SIG-M5 treated with dmso at 0.1 percent for 504 hours (cell line): ENCODE data around the gene IPO11.

Source experiments
- DNase-seq: peaks from one replicate; lab custom pipeline; 2025; ENCODE audit not compliant: unreplicated experiment; lab: John Stamatoyannopoulos, UW

Gene IPO11

DNA sequence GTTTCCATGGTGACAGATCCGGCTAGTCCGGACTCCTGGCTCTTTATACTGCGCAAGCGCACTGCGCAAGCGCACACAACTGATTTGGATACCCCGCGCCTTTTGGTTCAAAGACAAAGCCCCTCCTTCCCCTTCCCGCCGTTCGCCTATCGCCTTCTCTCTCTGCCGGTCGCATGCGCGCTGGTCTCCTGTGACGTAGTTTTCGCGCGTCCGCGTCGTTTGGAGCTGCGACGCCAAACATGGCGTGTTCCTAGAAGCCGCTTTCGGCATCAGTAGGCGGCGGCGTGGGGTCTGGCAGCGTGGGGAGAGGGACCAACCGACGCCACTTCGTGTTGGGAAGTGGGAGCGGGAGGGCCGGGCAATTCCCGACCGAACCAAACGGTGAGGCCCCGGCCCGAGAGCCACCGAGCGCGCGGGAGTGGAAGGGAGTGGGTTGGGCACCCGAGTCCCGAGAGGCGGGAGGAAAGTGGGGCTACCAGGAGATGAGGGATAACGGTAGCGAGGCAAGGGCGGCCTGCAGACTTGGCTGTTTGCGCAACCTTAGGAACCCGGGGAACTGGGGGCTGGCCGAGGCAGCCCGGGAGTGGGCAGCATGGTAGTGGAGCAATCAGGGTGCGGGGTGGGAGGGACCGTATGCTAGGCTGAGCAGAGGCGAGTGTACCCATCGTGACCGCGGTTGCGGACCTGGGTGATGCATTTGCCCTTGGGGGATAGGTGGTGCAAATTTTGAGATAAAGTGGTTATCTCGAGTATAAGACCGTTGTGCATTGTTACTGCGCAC, at the start of gene IPO11:
Gene IPO11 (plus strand): TSS at position 215 of the 781 bp plus-strand sequence. CDS start 24,517 bp downstream, outside the sequence.
- DNase-seq, result peak; percentile 99

- no peak for DNase-seq
Observed at GRCh38 chr5:62369039-62369438, 43.5 kb upstream of the IPO11 start.

DNA sequence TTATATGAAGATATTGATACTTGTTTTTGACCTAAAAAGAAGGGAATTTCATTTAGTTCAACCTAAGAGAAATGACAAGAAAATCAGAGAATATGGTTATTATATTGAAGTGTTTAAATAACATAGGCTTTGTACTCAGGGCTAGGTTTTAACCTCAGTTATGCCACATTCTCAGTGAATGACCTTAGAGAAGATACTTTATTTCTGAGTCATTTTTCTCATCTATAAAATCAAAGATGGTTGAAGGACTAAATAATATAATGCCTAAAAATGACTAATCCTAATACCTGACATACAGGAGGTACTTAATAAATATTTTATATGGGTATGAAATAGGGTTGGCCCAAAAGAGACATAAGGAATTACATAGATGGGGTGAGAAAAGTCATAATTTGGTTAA, 41.2 kb upstream of the IPO11 start:
- no peak for DNase-seq

GRCh38 chr5:62372600-62372999, 40.0 kb upstream of the IPO11 start:
- no peak for DNase-seq

GRCh38 chr5:62373382-62373781, 39.2 kb upstream of the IPO11 start:
- DNase-seq, result no peak

DNA sequence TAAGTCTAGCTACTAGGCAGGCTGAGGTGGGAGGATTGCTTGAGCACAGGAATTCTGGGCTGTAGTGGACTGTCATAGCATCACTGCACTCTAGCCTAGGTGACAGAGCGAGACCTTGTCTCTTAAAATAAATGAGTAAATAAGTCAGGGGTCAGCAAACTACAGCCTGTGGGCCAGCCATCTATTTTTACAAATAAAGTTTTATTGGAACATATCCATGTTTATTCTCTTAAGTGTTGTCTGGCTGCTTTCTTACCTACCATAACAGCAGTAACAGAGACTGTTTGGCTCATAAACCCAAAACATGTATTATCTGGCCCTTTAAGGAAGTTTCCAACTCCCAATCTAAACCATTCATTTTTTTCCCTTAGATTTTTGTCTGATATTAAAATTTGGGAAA, 38.5 kb upstream of the IPO11 start:
- DNase-seq, result no peak

GRCh38 chr5:62375627-62376026, 36.9 kb upstream of the IPO11 start:
- DNase-seq, result no peak

GRCh38 chr5:62376064-62376463, 36.5 kb upstream of the IPO11 start:
- no peak for DNase-seq

DNA sequence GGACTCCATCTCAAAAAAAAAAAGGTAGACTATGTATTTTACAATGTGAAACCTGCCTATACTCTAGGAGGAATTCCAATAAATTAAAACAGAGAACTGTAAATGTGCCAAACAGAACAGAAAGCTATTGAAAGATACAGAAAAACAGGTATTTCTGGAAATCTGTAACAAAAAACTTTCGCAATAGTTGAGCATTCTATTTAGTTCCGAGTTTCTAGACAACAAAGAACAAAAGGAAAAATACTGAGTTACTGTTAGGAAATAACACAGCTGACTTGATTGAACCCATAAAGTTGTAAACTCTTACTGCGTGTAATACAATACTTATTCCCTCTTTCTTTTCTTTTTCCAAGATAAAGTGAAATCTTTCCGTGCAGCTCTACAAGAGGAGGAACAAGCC, 27.4 kb upstream of the IPO11 start:
- DNase-seq, result no peak

DNA sequence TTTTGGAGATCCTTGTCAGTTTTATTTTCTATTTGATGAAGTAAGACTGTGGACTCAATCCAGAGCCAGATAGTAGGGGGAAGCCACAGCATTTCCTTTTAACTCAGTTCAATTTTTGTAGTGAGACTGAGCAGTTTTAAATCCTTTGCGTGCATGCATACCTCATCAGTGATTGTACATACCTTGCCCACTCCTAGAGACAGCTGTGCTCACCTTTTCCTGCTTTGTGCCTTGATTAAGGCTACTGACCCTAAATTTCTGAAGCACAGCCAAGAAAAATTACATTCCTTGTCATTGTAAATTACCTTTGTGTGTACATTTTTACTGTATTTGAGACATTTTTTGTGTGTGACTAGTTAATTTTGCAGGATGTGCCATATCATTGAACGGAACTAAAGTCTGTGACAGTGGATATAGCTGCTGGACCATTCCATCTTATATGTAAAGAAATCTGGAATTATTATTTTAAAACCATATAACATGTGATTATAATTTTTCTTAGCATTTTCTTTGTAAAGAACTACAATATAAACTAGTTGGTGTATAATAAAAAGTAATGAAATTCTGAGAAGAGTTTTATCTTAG, 26.7 kb upstream of the IPO11 start:
- DNase-seq, result no peak

DNA sequence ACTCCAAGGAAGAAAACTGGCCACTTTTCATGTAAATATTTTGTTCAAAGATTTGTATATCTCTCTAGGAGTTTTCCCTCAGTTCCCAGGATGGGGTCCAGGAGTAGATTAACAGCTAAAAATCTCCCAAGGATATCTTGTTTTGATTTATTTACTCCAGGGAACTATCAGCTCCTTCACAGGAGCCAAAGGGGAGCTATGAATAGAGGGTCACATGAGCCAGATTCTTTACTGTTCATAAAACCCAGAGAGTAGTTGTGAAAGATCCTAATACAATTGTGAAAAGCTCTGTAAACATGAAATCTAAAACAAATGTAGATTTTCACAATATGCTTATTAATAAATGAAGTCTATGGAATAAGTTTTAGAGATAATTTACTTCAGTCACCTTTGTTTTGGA, 25.7 kb upstream of the IPO11 start:
- DNase-seq, result no peak

GRCh38 chr5:62395210-62395950, 17.2 kb upstream of the IPO11 start:
- no peak for DNase-seq

DNA sequence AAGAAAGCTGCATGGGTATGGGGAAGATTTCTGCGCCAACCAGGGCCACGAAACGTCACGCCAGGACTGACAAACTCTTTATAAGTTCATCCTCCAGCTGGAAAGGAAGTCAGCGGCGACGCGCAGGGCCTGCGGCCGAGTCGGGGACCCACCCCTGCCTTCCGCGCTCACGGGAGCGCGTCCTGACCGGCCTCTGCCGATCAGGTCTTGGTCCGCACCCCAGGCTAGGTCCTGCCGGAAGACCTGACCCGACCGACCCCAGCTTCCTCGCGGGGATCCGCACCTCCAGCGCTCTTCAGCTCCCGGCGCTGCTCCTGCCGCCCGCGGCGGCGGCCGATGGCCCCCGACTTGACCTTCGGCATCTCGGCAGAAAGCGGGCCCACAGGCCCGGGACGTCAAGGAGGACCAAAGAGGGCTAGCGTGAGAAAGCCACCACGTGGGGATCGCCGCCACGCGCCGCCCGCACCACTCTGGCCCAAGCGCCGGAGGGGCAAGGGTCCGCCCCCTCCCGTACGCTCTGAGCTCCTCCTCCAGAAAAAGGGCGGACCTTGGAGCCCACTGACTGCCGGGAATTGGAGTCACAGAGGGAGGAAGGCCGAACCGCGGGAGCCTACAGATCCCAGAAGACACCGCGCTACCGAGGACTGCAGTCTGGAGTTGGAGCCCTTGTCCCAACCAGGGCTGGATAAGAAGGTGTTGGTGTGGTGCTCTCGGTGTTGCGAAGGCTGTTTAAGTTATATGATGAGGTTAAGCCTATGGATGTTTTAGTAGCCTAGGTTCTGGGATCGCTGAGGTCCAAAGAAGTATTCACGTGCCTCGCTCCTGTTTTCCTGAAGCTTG, 8.9 kb upstream of the IPO11 start, which contains the start of gene DIMT1:
Gene DIMT1 (minus strand): TSS at position 495 of the 840 bp plus-strand sequence. CDS start 133 bp downstream, at position 362.
- peak; percentile 99 for DNase-seq

DNA sequence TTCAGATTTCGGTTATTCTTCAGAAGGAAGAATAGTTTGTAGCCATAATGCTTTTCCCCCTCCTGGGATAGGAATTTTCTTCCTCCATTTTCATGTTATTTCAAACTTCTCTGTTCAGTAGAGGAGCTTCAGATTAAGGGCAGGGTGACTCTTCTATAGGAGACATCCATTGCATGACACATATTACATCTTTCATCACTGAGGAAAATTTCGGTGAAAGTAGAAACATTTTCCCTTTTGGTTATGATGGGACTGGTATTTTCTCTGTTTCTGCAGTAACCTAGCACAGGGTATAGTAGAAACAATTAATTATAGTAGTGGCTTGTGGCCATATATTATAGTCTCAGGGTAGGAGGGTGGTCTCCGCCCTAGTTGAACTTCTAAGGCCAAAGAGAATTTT, 1.1 kb downstream of the IPO11 start:
- DNase-seq, result no peak

DNA sequence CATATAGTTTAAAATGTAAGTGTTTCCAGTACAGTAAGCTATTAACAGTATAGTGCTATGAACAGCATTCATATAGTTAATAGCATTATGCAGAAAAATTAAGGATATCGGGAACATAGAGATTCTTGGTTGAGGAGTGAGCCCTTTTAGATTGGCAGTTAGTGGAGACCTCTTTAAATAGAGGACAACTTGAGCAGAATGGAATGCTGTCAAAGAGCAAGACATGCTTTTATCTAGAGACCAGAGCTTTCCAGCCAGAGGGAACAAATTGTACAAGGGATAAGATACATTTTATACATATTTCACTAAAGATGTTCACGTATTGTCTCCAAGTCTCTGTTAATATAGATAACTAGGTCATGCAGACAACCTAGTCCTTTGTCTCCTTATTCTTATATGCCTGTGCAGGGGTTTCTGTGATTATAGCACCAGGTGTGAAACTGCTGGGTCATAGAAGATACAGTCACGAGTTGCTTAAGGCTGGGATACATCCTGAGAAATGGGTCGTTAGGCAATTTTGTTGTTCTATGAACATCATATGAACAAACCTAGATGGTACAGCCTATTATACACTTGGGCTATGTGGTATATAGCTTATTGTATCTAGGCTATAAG, 6.0 kb downstream of the IPO11 start:
- DNase-seq, result no peak

DNA sequence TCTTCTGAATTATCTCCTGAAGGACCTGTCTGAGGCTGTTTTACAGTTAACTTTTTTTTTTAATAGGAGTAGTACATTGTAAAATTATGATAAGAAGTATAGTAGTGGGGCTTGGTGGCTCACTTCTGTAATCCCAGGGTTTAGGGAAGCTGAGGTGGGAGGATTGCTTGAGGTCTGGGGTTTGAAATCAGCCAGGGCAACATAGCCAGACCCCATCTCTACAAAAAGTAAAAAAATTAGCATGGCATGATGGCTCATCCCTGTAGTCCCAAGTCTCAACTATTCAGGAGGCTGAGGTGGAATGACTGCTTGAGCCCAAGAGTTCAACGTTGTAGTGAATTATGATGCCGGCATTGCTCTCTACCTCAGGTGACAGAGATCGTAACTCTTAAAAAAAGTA, 7.0 kb downstream of the IPO11 start:
- no peak for DNase-seq

DNA sequence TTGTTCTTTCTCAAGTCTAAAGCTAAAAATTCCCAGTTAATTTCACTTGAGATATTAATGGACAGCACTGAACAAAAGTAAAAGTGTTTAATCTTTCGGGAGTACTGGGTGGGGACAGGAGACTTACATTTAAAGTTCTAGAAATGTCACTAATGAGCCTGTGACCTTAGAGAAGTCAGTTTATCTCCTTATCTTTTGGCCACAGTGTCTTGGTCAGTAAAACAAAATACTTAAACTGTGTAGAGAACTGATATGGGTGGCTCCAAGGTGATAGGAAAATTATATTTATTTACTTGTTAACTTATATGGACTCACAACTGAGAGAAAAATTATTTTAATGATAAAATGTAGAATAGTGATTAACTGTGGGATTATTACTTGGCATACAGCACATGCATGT, 8.9 kb downstream of the IPO11 start:
- no peak for DNase-seq

- DNase-seq, result no peak
Observed at GRCh38 chr5:62424763-62425162, 12.2 kb downstream of the IPO11 start.

GRCh38 chr5:62431735-62432620, 19.4 kb downstream of the IPO11 start:
- DNase-seq, result peak; percentile 21

DNA sequence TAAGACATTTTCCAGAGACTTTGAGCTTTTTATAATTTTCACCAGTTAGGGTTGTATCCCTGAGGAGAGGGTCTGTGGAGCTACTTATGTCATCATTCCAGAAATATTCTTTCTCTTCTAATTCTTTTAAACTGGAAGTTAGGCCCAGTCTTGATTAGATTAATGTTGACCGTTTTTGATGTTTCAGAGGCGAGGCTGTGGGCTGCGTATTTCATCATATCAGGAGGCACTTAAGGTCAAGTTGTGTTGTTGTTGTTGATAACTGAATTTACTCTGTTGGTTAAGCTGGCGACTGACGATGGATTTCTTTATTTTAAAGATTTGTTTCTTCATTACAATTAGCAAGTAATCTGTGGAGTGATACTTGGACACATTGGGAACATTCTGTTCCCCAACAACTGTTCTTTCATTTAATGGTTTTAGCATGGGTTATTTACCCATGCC, 20.1 kb downstream of the IPO11 start:
- no peak for DNase-seq
